Epidermal melanocyte (primary cell): ENCODE measurements around the gene OR5AU1.

Experiments used
- DNase-seq: peaks from one replicate; pipeline ENCODE4 v3.0.0; 2011; ENCODE audit warnings: low spot score; ENCODE audit not compliant: insufficient read length

OR5AU1 gene

DNA sequence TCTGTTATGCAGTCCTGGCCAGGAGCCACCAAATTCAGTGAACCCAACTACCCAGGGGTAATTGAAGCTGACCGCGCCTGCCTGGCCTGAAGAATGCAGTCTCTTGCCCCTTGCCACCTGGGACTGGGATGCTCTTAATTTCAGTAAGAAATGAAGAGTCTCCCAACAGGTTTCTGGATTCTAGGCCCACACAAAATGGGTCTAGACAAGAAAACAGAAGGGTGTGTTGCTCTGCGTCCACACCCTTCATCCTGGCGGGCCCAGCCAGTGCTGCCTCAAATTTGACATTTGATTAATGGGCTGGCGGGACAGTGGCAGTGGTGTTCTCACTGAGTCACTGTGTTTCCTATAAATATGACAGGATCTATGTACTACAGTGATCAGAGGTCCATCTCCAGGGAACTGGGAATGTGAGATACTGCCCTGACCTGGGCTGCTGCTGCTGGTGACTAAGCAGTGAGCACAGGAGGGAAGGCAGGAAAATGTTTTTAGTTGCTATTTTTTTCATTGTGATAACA, 48.5 kb downstream of the OR5AU1 start:
- no peak for DNase-seq

DNA sequence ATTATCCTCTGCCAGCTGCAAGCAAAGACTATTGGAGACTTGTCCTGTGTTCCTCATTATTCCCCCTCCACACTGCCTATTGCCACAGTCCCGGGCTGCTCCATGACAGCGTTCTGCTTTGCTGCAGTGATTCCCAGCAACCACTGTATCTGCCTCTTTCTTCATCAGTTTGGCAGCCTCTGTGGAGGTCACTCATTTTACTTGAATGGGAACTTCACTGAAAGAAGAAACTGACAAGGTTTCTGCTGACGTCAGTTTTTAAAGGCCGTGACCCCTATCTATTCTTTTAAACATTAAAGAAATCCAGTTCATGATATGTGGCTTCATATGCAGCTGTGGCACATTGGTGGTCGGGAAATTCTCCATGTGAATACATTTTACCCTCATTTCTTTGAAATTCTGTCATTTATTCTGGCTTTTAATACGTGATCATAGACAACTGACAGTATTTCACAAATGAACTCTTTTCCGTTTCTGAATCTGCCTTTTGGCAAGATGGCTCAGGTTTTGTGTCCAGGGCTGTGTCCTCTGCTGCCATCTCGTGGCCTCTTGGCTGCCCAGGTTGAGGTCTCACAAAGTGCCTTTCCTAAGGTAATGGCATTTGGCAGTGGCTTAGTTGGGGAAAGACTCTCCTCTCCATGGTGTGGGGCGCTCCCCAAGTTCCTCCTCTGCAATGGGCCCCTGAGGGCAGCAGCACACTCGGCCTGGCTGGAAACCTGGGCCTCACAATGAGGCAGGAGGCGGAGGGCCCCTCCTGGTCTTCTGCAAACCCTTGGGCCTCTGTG, 49.2 kb downstream of the OR5AU1 start:
- no peak for DNase-seq

DNA sequence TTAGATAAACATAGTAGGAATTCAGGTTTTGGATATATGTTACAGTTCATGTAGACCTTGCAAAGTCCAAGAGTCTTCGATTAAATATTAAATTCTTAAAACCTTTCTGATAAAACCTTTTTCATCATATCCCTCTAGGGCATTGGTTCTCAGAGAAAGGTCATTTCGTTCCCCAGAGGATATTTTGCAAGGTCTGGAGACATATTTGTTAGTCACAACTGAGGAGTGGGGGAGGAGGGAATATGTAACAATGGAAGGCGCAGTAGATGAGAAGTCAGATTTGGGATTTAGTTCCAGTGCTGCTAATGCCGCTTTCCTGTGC, 49.7 kb downstream of the OR5AU1 start:
- no peak for DNase-seq

DNA sequence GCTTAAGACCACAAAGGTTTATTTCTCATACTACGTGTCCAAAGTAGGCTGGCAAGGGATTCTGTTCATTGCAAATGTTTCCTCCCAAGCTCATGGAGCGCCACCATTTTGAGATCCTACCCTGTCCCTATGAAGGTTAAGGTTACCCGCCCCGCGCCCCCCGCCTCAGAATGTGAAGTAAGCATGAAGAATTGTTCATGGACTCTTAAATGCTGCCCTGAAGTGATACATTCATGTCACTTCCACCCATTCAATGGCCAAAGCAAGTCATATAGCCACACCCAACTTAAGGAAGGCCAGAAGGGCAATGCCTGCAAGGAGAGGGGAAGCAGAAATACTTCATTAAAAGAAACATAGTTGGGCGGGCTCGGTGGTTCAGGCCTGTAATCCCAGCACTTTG, 50.8 kb downstream of the OR5AU1 start:
- DNase-seq: no peak
